GM12878 (cell line): ENCODE results near the gene NR4A2. TPM values are rescaled to one million over a fixed set of nuclear protein-coding genes. Genes with fewer than 3 reads are reported as not detected.
"Not testable (repeated sequence)": the region's sequence is repeated elsewhere in the genome, so short reads cannot be mapped to it uniquely, and the experiment has no call there.

ENCODE experiments used
- ATAC-seq: fragments of 200-7000 bp; cut with Tn5 transposase; 3 replicates; pipeline ENCODE4 v1.9.1; 2020; ENCODE audit warnings: mild to moderate bottlenecking, moderate library complexity
- BruUV-seq: library from RNA; stranded (reverse); fragments of 400-500 nt; replicated peaks from 2 replicates; lab custom pipeline; 2021; lab: Mats Ljungman, UMichigan
- CTCF ChIA-PET: fragments of 300-600 bp; sonication (Branson Sonifier 250); formaldehyde crosslinking; extraction: SDS; loops from one replicate; lab custom pipeline; 2021; ENCODE audit warnings: inconsistent platforms; lab: Yijun Ruan, JAX
- POLR2A ChIA-PET: fragments of 350-600 bp; formaldehyde crosslinking; extraction: SDS; loops from one replicate; lab custom pipeline; 2021; ENCODE audit warnings: inconsistent platforms; lab: Charles Lee
- RAD21 ChIA-PET: fragments of 300-600 bp; sonication (Branson Sonifier 250); formaldehyde crosslinking; loops from one replicate; lab custom pipeline; 2023; ENCODE audit warnings: antibody characterized with exemption; ENCODE audit not compliant: unreplicated experiment; lab: Charles Lee
- SMC1A ChIA-PET: fragments of 300-600 bp; sonication (Branson Sonifier 250); formaldehyde crosslinking; loops from one replicate; lab custom pipeline; 2023; ENCODE audit not compliant: unreplicated experiment, uncharacterized antibody; lab: Charles Lee
- DNase-seq: peaks from one replicate; pipeline ENCODE4 v3.0.0-alpha.2; 2011; ENCODE audit warnings: low read depth, low spot score
- FAIRE-seq: peaks from 3 replicates; lab custom pipeline; 2011; peaks lifted over from hg19 to GRCh38; lab: Jason Lieb, UNC
- H2AFZ ChIP-seq: 2 replicates; pipeline ENCODE4 v1.6.0; 2011; ENCODE audit warnings: low read depth, low read length, control low read depth; ENCODE audit not compliant: control insufficient read depth
- H3K27ac ChIP-seq: 2 replicates; pipeline ENCODE4 v1.5.1; 2011; ENCODE audit warnings: control low read depth; ENCODE audit not compliant: control insufficient read depth, insufficient read depth
- H3K27me3 ChIP-seq, 2 experiments: replicated peaks in 1 of 2; 2 replicates each; pipeline versions ENCODE4 v1.6.0 to v1.6.1; 2011; ENCODE audit warnings: low read length in 1 of 2; ENCODE audit not compliant: control insufficient read depth in 2 of 2, insufficient read depth in 2 of 2
- H3K36me3 ChIP-seq, 2 experiments: 2 replicates each; pipeline ENCODE4 v1.5.1; 2011; ENCODE audit warnings: low read length in 1 of 2; ENCODE audit not compliant: control insufficient read depth in 2 of 2, insufficient read depth in 2 of 2
- H3K4me1 ChIP-seq: 2 replicates; pipeline ENCODE4 v1.6.1; 2011; ENCODE audit warnings: mild to moderate bottlenecking, low read length, moderate library complexity, mixed read lengths; ENCODE audit not compliant: control insufficient read depth, insufficient read depth
- H3K4me2 ChIP-seq: 2 replicates; pipeline ENCODE4 v1.6.0; 2011; ENCODE audit warnings: control low read depth; ENCODE audit not compliant: control insufficient read depth, insufficient read depth
- H3K4me3 ChIP-seq: fragments of 200-600 bp; sonication (generic); 2 replicates; pipeline ENCODE4 v1.5.1; 2016
- H3K79me2 ChIP-seq: 2 replicates; pipeline ENCODE4 v1.6.0; 2011; ENCODE audit warnings: low read length; ENCODE audit not compliant: control insufficient read depth, insufficient read depth
- H3K9ac ChIP-seq: 2 replicates; pipeline ENCODE4 v1.8.0; 2011; ENCODE audit warnings: low read length, control low read depth, mixed read lengths; ENCODE audit not compliant: control insufficient read depth, insufficient read depth
- H3K9me3 ChIP-seq: replicated peaks from 3 replicates; pipeline ENCODE4 v1.5.1; 2011; ENCODE audit warnings: mild to moderate bottlenecking, low read length; ENCODE audit not compliant: control insufficient read depth, insufficient read depth
- H4K20me1 ChIP-seq: 2 replicates; pipeline ENCODE4 v1.6.0; 2011; ENCODE audit not compliant: control insufficient read depth, insufficient read depth
- CEBPB ChIP-seq, 2 experiments: fragments of 150-350 bp in 1 of 2; IDR thresholded peaks; 2 replicates each; pipeline ENCODE4 v1.6.1; 2012 to 2014; ENCODE audit warnings: low read depth in 2 of 2, low read length in 2 of 2, borderline replicate concordance in 1 of 2, inconsistent platforms in 1 of 2
- ELK1 ChIP-seq: IDR thresholded peaks from 2 replicates; pipeline ENCODE4 v1.6.1; 2012; ENCODE audit warnings: low read depth, low read length, improper control_type of control experiment
- EZH2 ChIP-seq: IDR thresholded peaks from 2 replicates; pipeline ENCODE4 v1.6.1; 2012; ENCODE audit warnings: low read depth, mild to moderate bottlenecking, control low read depth, inconsistent platforms, low read length, borderline replicate concordance; ENCODE audit not compliant: control insufficient read depth
- KDM1A ChIP-seq: fragments of 200-600 bp; sonication (generic); IDR thresholded peaks from 2 replicates; pipeline ENCODE4 v1.6.1; 2016; ENCODE audit warnings: borderline replicate concordance
- PAX5 ChIP-seq: IDR thresholded peaks from 2 replicates; pipeline ENCODE4 v1.6.1; 2011; ENCODE audit warnings: low read depth, low read length, borderline replicate concordance
- SIX5 ChIP-seq: IDR thresholded peaks from 2 replicates; pipeline ENCODE4 v1.6.1; 2011; ENCODE audit warnings: mild to moderate bottlenecking, low read depth, low read length, moderate library complexity; ENCODE audit not compliant: severe bottlenecking
- TBL1XR1 ChIP-seq: IDR thresholded peaks from 2 replicates; pipeline ENCODE4 v1.6.1; 2012; ENCODE audit warnings: low read depth, low read length, improper control_type of control experiment
- ZBED1 ChIP-seq: IDR thresholded peaks from 2 replicates; pipeline ENCODE4 v1.6.1; 2016; ENCODE audit warnings: borderline replicate concordance
- ZNF274 ChIP-seq: IDR thresholded peaks from one replicate; pipeline ENCODE4 v1.8.0; 2011; ENCODE audit not compliant: insufficient read length, insufficient read depth
- WGBS: methylation state at CpG from one replicate; pipeline ENCODE4 v1.1.6; 2016; ENCODE audit warnings: low lambda C conversion rate; ENCODE audit not compliant: insufficient replicate concordance, insufficient coverage; ENCODE audit errors: missing lambda C conversion rate; 5-methylcytosine and 5-hydroxymethylcytosine counted together
- in situ Hi-C: fragments of 300-500 bp; cut with MboI; formaldehyde crosslinking; loops from 9 replicates; pipeline ENCODE4 v1.14.3; 2018; ENCODE audit warnings: mixed read lengths
- intact Hi-C: fragments of 100-400 bp; cut with micrococcal nuclease; formaldehyde crosslinking; loops from one replicate; pipeline ENCODE4 v1.14.2; 2022; ENCODE audit not compliant: unreplicated experiment
- polyA plus RNA-seq, 11 experiments: library from polyadenylated mRNA; depleted of rRNA in 4 of 11; unstranded in 6 of 11; stranded (reverse) in 5 of 11; fragments of >200 nt; fragmentation: Nextera tagmentation in 4 of 11; fragmentation: Illumina TruSeq in 1 of 11; extraction: Ambion mirVana in 4 of 11; extraction: Trizol in 1 of 11; gene quantifications; 1 replicate in 1 of 11; 2 replicates in 10 of 11; pipeline versions ENCODE4 v1.2.1 to v1.2.3, GENCODE V29; 2011 to 2016; ENCODE audit warnings: inconsistent platforms in 2 of 11, missing spikeins in 2 of 11, low read depth in 1 of 11
- total RNA-seq, 4 experiments: library from RNA; depleted of rRNA in 3 of 4; stranded (reverse); fragments of >200 nt in 3 of 4; fragmentation: Illumina TruSeq in 1 of 4; extraction: Trizol in 1 of 4; gene quantifications; 2 replicates each; pipeline versions ENCODE4 v1.2.1 to v1.2.3, GENCODE V29; 2013 to 2021

Gene NR4A2
- total and polyA plus RNA-seq, 10 of the 15 experiments (the other 5 are each of a cell fraction or from before 2014, with no cell fraction given) = 0.15 to 3.4 (median 0.58) TPM

GRCh38 chr2:156294945-156295580 is 37.5 kb downstream of the NR4A2 start (continued):
- no peak for TF ChIP-seq ELK1
- no peak for TF ChIP-seq PAX5
- no peak for TF ChIP-seq TBL1XR1
- no peak for TF ChIP-seq EZH2
- no peak for TF ChIP-seq CEBPB (IDR thresholded peaks at IDR 0.05; ENCODE audit: borderline replicate concordance in 1 of 2, low read depth in 2 of 2, low read length in 2 of 2)
- TF ChIP-seq ZBED1 = no peak
- TF ChIP-seq SIX5 = no peak
- TF ChIP-seq KDM1A = no peak
- no peak for TF ChIP-seq ZNF274

- SMC1A ChIA-PET = not testable (repeated sequence)
Measured at GRCh38 chr2:156293382-156293781, 39.1 kb downstream of the NR4A2 start.

More at GRCh38 chr2:156293382-156293781, 39.1 kb downstream of the NR4A2 start:
- in situ Hi-C loops, DNase-seq, intact Hi-C loops, H3K79me2 ChIP-seq, H3K36me3 ChIP-seq, H3K9ac ChIP-seq, H2AFZ ChIP-seq, FAIRE-seq, H3K27ac ChIP-seq, H4K20me1 ChIP-seq, H3K27me3 ChIP-seq, H3K4me1 ChIP-seq, BruUV-seq, ATAC-seq, H3K4me3 ChIP-seq, POLR2A ChIA-PET, RAD21 ChIA-PET, CTCF ChIA-PET, H3K9me3 ChIP-seq, H3K4me2 ChIP-seq: not testable (repeated sequence)
- no CpG with 5 or more reads among the region's 29 CpGs for WGBS
